Lung microvascular endothelial cell (primary cell): ENCODE data around the gene PRKCI. TPM values are rescaled to one million over a fixed set of nuclear protein-coding genes. Genes with fewer than 3 reads are reported as not detected.
"Not testable (repeated sequence)": the region's sequence is repeated elsewhere in the genome, so short reads cannot be mapped to it uniquely, and the experiment has no call there.

Experiments used
- DNase-seq, 2 donors: peaks; one replicate each; pipeline versions ENCODE4 v3.0.0 to v3.0.0-alpha.2; 2010; ENCODE audit warnings: low read depth in 2 of 2
- total RNA-seq: library from RNA; depleted of rRNA; stranded (reverse); fragments of >200 nt; gene quantifications from 2 replicates; pipeline ENCODE4 v1.2.1, GENCODE V29; 2014

PRKCI gene
- 18.7 and 23.1 TPM in 2 replicates for total RNA-seq

GRCh38 chr3:170221924-170222646 is at the start of gene PRKCI:
TSS of gene PRKCI (plus strand) at chr3:170222424. CDS start at chr3:170222670, 246 bp downstream.
- DNase-seq: peak; percentile 78 to 98

- DNase-seq: no peak
These were observed 43.6 kb upstream of the PRKCI start for GRCh38 chr3:170178651-170179050.

- DNase-seq: no peak
These were observed 42.8 kb upstream of the PRKCI start for GRCh38 chr3:170179432-170179831.

GRCh38 chr3:170180079-170180907 is 41.9 kb upstream of the PRKCI start:
- DNase-seq: peak in 1 of 2 donors; percentile 28

- DNase-seq: peak; percentile 93 to 95
These were observed 41.0 kb upstream of the PRKCI start, which contains the start of gene PHC3 for GRCh38 chr3:170180908-170181885. TSS of gene PHC3 (minus strand) at chr3:170181733. CDS start at chr3:170181715, 18 bp downstream.

GRCh38 chr3:170189398-170190256 is 32.6 kb upstream of the PRKCI start:
- DNase-seq: no peak

- not testable (repeated sequence) for DNase-seq
These were observed 26.5 kb upstream of the PRKCI start for GRCh38 chr3:170195759-170196158.

- no peak for DNase-seq
These were observed 25.4 kb upstream of the PRKCI start for GRCh38 chr3:170196833-170197232.

- DNase-seq: no peak
These were observed 21.2 kb upstream of the PRKCI start for GRCh38 chr3:170200987-170201386.

GRCh38 chr3:170201527-170201926 is 20.7 kb upstream of the PRKCI start:
- no peak for DNase-seq

GRCh38 chr3:170203457-170203856 is 18.8 kb upstream of the PRKCI start:
- no peak for DNase-seq

- DNase-seq: no peak
These were observed 18.2 kb upstream of the PRKCI start for GRCh38 chr3:170204023-170204472.

GRCh38 chr3:170204509-170204908 is 17.7 kb upstream of the PRKCI start:
- DNase-seq: no peak

- no peak for DNase-seq
These were observed 16.9 kb upstream of the PRKCI start for GRCh38 chr3:170205302-170205701.

GRCh38 chr3:170206164-170206762 is 16.0 kb upstream of the PRKCI start:
- DNase-seq: not testable (repeated sequence)

GRCh38 chr3:170207717-170208116 is 14.5 kb upstream of the PRKCI start:
- no peak for DNase-seq

GRCh38 chr3:170211668-170212067 is 10.6 kb upstream of the PRKCI start:
- DNase-seq: no peak

GRCh38 chr3:170219850-170220249 is 2.4 kb upstream of the PRKCI start:
- DNase-seq: no peak

- no peak for DNase-seq
These were observed 1.4 kb upstream of the PRKCI start for GRCh38 chr3:170220871-170221270.
